ENCODE data around the gene DCAF8. TPM values are rescaled to one million over a fixed set of nuclear protein-coding genes. Genes with fewer than 3 reads are reported as not detected.

DCAF8 gene
- total RNA-seq, 1 donor from 2014 or later = 113 TPM

DNA sequence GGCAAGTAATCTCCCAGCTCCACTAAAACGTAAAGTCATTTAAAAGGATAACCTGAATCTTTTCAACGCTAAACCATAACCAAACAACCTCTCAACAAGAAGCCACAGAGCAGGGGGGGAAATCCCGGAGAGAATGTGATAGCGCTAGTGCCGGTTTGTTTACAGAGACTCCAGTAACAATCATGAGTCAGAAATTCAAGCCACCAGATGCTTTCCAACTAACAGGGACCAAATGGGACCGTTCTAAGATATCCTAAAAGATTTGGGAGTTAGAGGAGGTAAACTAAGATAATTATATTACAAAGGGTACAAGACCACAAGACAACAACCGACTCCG, 825 bp downstream of the DCAF8 start:
- DNase-seq = peak; percentile 79

GRCh38 chr1:160260406-160261382, 1.7 kb downstream of the DCAF8 start:
- DNase-seq = peak; percentile 64

GRCh38 chr1:160258177-160258798, 4.1 kb downstream of the DCAF8 start:
- no peak for DNase-seq

DNA sequence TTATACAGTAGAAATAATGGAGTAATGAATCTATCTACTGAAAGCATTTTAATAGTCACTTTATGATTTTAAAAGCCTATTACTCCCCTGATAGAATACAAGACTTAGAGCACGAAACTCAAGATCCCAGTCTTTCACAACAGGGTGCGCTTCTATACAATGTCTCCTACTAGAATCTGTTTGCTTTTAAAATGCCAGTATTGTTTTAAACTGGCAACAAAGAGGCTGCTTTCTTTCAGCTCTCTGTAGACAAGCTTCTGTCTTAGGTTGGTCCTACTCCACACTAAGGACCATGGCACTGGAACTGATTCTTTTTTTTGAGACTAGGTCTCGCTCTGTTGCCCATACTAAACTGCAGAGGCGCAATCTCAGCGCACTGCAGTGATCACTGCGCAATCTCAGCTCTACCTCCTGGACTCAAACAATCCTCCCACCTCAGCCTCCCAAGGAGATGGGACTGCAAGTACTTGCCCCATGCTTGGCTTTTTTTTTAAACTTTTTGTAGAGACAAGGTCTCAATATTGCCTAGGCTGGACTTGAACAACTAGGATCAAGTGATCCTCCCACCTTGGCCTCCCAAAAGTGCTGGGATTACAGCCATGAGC, 4.8 kb downstream of the DCAF8 start:
- no peak for DNase-seq

- no peak for DNase-seq
Observed at GRCh38 chr1:160256396-160257046, 5.8 kb downstream of the DCAF8 start.

- DNase-seq = no peak
Observed at GRCh38 chr1:160255781-160256300, 6.5 kb downstream of the DCAF8 start.

DNA sequence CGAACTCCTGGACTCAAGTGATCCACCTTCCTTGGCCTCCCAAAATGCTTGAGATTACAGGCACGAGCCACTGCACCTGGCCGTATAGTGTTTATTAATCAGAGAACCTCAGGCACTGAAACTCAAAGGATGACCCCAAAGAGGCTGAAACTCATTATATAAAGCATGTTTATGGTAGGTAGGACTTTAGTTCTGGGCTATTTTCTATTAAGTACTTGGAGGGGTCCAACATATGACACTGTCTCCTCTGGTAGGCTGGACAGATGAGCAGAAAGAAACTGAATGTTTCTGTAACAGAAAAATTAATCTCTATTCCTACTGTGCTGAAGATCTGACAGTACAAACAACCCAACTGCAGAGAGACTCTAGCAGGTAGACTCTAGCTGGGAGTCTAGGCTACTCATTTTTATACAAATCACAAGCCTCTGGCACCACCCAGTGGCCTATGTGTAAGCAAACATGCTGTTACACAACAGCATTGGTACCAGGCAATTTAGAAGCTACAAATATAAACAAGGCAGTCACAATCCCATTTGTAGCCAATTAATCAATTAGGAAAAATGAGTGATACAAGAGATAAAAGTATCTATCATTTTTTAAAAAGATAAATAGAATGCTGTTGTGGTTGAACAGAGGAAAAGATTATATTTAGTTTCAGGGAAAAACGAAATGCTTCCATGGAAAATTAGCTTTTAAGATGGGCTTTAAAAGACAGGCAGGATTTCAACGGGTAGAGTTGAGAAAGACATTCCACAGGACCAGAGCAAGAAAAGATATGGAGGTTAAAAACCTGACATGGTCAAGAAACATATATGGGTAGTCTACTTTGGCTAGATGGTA, 10.4 kb downstream of the DCAF8 start:
- DNase-seq = peak; percentile 92

- DNase-seq = peak; percentile 89
Observed at GRCh38 chr1:160251011-160251410, 11.3 kb downstream of the DCAF8 start.

DNA sequence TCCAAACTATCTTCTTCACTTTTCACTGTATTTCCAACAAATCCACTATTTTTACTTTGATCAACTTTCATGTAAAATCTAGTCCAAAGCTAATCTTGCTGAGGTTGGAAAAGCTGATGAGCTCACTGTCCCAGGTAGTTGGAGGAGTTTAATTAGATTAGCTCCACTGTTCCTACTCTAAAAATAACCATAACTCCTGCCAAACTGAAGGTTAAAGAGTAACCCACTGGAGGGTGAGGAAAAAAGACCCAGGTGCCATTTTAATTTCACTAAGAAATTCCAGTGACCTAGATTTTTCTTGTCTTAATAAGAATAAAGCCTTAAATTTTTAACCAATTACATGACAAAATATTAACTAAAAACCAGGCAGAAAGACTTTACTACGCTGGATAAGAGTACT, 15.3 kb downstream of the DCAF8 start:
- DNase-seq = no peak

- no peak for DNase-seq
Observed at GRCh38 chr1:160245434-160245833, 16.9 kb downstream of the DCAF8 start.

GRCh38 chr1:160244209-160244608, 18.1 kb downstream of the DCAF8 start:
- DNase-seq = no peak

DNA sequence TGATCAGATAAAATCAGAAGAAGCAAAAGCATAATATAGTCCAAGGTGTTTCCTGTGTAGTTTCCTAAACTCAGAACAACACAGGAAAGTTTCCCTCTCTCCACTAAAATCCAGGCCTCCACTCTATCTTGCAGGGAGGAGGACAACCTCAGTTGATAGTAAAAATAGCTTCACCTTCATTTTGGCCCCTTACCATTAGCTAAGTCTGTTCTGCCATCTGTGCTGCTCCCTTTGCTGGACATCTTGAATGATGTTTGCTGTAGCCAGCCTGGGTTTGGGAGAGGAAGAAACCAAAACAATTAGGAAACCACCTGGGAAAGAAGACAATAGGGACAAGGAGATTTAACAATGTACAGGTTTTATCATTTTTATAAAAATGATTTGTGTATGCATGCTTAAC, 18.6 kb downstream of the DCAF8 start:
- DNase-seq = no peak

DNA sequence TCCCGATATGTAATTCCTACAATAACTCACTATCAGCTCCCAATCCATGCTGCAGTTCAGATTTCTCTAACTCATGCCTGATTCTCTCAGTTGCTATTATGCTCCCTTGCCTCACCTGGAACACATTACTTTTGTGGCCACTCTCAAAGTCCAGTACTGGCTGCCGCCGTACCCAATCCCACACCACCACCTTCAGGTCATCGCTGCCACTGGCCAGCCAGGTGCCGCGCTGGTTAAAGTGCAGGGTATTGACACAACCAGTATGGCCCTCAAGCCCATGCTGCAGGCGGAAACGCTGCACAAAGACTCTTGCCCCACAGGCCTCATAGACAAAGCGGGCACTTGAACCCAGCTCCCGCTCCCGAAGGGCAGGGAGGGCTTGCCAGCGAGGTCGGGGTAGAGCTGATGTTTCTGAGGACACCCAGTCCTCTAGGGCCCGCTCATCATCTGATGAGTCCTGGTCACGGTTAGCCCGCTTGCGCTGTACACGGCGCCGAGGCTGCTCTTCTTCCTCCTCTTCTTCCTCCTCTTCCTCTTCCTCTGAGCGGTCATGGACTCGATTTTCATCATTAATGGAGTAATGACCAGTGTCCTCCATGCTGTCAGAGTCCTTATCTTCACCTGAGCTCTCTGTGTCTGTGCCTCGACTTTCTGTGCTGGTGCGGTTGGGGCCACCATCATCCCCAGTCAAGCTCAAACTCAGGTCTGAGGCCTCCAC, 22.6 kb downstream of the DCAF8 start:
- no peak for DNase-seq

DNA sequence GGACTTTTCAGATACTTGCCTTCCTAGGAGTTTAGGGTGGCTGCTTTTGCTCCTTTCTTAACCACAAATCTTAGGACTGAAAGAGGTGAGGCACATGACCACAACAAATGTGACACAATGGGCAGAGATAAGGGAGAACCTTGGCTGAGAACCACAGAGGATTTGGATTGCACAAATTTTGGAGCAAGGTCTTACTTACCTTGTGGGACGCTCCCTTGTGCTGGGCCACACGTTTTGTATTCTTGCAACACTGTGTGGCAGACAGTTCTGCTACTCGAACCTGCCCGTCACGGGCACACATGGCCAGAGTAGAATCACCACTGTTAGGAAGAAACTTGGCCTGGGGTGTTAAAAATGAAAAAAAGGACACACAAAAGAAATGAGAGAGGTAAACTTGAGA, 23.9 kb downstream of the DCAF8 start:
- no peak for DNase-seq

DNA sequence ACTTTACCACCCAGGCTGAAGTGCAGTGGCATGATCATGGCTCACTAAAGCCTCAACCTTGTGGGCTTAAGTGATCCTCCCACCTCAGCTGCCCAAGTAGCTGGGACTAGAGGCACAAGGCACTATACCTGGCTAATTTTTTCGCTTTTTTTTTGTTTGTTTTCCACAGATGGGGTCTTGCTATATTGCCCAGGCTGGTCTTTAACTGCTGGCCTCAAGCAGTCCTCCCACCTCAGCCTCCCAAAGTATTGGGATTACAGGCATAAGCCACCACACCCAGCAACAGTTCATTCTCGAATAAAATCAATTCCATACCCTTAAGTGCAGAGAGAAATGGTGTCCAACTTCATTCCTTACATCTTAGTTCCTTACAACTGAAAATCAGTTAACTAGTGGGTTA, 24.8 kb downstream of the DCAF8 start:
- DNase-seq = no peak

DNA sequence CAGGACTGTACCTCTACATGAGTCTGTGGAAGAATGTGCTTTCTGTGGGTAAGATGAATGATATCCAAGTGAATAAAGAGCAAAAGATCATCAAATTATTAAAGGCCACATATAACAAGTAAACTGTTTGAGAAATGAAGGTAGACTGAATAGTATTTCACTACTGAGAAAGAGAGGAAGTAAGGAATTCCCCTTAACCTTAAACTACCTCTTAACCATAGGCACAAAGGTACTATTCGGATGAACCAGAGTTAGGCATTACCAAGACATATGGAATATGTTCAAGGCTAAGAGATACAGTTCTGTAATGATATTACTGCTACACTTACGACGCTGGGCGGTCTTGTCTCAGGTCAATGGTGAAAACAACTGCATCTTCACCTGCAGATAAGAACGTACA, 25.5 kb downstream of the DCAF8 start:
- no peak for DNase-seq

- DNase-seq = no peak
Observed at GRCh38 chr1:160232911-160233310, 29.4 kb downstream of the DCAF8 start.

DNA sequence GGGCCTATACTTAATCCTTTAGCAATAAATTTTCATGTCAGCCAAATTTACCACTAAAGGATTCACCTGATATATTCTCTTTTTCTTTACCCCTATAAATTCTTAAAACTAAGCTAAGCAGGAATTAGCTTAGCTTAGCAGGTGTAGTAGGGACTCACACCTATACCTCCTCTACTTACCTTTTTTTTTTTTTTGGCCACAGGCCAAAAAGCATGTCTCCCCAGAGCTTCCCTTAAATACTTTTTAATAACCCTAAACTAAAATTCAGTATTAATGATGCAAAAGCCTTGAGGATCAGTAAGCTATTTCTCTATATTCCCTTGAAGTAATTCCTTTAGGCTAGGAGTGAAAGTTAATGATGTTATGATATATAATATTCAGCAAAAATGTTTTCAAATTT, 33.9 kb downstream of the DCAF8 start:
- no peak for DNase-seq

DNA sequence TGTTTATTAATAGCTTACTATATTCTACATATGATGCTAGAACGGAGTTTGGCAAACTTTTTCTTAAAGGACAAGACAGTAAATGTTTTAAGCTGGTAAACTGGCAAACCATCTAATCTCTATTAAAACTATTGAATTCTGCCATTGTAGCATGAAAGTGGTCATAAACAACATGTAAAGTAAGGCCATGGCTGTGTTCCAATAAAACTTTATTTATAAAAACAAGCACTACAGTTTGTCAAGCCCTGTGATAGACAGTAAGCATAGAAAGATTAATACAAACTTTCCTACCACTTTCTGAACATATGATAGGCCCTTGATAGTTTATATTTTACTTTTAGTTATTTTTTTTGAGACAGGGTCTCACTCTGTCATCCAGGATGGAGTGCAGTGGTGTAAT, 34.8 kb downstream of the DCAF8 start:
- no peak for DNase-seq

- DNase-seq = no peak
Observed at GRCh38 chr1:160227034-160227433, 35.3 kb downstream of the DCAF8 start.

DNA sequence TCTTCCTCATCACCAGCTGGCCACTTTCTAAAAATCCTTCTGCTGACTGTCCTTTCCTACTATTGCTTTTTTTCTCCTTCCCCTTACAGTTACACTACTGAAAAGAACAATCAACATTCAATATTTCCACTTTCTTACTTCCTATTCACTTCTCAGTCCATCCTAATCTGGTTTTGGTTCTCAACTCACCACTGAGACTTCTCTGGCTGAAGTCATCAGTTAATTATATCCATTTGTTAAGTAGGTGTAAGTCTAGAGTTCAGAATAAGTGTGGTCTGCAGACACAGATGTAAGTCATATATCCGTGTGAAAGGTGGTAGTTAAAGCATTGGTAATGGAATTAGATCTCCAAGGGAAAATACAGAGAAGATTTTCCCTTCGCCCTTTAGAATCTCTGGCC, 35.7 kb downstream of the DCAF8 start:
- DNase-seq = no peak
